ENCODE measurements around the gene EVA1C. TPM values are rescaled to one million over a fixed set of nuclear protein-coding genes. Genes with fewer than 3 reads are reported as not detected.

Gene EVA1C
- total RNA-seq, 1 experiment from 2014 or later = 29.3 TPM

DNA sequence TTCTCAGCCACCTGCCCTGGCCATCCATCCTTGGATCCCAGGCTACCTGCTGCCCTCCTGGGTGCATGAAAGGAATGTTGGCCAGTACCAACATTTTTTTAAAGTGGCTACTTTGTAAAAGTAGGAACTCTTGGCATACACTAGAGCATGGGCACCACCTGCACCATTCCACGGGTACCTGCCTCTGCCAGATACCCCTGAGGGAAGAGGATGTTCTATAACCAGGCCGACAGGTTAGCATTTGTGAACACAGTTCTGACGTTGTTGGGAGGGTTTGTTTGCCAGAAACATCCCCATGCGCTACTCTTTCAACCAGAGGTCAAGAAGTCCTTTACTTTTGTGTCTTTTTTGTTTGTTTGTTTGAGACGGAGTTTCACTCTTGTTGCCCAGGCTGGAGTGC is 43.0 kb downstream of the EVA1C start:
- Histone ChIP-seq H3K27ac (ENCODE audit: low read depth, low read length) (peak overlapping the region; percentile 73; the same call in 1 of the 2 replicates), H3K9me3 (ENCODE audit: control insufficient read depth in 1 of 2, insufficient read depth in 1 of 2, low read depth in 1 of 2, low read length in 2 of 2) (no peaks in the 10 kb centered on the region), H3K9me2 (ENCODE audit: insufficient read depth) (no peaks in the 10 kb centered on the region), H3K9ac (ENCODE audit: low read length) (no peak overlapping the region), H3K79me2 (ENCODE audit: insufficient read depth, low read length) (peaks cover 53% of the 10 kb centered on the region), H4K20me1 (ENCODE audit: insufficient read depth) (no peaks in the 10 kb centered on the region), H3K27me3 (ENCODE audit: insufficient read depth, low read length) (no peaks in the 10 kb centered on the region), H3K4me2 (ENCODE audit: low read length) (no peak overlapping the region), H3K4me3 (replicated peaks in 1 of 2; ENCODE audit: low read depth in 1 of 2, low read length in 2 of 2) (no peak overlapping the region), H3K36me3 (ENCODE audit: control insufficient read depth in 1 of 2, insufficient read depth in 2 of 2, low read length in 2 of 2) (peaks cover 0 to 34% of the 10 kb centered on the region in 2 experiments; a peak in 3 of 4 replicates), H3K4me1 (ENCODE audit: control insufficient read depth in 1 of 2, insufficient read depth in 2 of 2, low read length in 2 of 2) (peaks cover 38 to 39% of the 10 kb centered on the region in 2 experiments), H2AFZ (ENCODE audit: low read depth, low read length, poor library complexity, severe bottlenecking) (no peak overlapping the region)
- TF ChIP-seq, protein P1, sequence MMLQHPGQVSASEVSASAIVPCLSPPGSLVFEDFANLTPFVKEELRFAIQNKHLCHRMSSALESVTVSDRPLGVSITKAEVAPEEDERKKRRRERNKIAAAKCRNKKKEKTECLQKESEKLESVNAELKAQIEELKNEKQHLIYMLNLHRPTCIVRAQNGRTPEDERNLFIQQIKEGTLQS (IDR thresholded peaks at IDR 0.05) = no peak
- TF ChIP-seq, protein P2, sequence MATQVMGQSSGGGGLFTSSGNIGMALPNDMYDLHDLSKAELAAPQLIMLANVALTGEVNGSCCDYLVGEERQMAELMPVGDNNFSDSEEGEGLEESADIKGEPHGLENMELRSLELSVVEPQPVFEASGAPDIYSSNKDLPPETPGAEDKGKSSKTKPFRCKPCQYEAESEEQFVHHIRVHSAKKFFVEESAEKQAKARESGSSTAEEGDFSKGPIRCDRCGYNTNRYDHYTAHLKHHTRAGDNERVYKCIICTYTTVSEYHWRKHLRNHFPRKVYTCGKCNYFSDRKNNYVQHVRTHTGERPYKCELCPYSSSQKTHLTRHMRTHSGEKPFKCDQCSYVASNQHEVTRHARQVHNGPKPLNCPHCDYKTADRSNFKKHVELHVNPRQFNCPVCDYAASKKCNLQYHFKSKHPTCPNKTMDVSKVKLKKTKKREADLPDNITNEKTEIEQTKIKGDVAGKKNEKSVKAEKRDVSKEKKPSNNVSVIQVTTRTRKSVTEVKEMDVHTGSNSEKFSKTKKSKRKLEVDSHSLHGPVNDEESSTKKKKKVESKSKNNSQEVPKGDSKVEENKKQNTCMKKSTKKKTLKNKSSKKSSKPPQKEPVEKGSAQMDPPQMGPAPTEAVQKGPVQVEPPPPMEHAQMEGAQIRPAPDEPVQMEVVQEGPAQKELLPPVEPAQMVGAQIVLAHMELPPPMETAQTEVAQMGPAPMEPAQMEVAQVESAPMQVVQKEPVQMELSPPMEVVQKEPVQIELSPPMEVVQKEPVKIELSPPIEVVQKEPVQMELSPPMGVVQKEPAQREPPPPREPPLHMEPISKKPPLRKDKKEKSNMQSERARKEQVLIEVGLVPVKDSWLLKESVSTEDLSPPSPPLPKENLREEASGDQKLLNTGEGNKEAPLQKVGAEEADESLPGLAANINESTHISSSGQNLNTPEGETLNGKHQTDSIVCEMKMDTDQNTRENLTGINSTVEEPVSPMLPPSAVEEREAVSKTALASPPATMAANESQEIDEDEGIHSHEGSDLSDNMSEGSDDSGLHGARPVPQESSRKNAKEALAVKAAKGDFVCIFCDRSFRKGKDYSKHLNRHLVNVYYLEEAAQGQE (IDR thresholded peaks at IDR 0.05; ENCODE audit: low read depth) = no peak
- no peak for TF ChIP-seq EZH2phosphoT487 (IDR thresholded peaks at IDR 0.05; ENCODE audit: borderline replicate concordance)
- no peak for TF ChIP-seq FOSL1 (IDR thresholded peaks at IDR 0.05; ENCODE audit: low read depth)
- no peak for TF ChIP-seq SP1 (IDR thresholded peaks at IDR 0.05; ENCODE audit: low read depth)
- TF ChIP-seq, protein P3, sequence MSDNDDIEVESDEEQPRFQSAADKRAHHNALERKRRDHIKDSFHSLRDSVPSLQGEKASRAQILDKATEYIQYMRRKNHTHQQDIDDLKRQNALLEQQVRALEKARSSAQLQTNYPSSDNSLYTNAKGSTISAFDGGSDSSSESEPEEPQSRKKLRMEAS (IDR thresholded peaks at IDR 0.05) = no peak
- no peak for TF ChIP-seq ZNF274 (IDR thresholded peaks at IDR 0.05; ENCODE audit: low read depth, low read length)
- TF ChIP-seq SIN3A (IDR thresholded peaks at IDR 0.05; ENCODE audit: low read depth) = no peak
- no peak for TF ChIP-seq CBX3 (IDR thresholded peaks at IDR 0.05; ENCODE audit: low read depth)
- TF ChIP-seq TCF7L2 (IDR thresholded peaks at IDR 0.05; ENCODE audit: borderline replicate concordance, extremely low read depth, insufficient read depth, insufficient read length) = no peak
- no peak for TF ChIP-seq SRF (IDR thresholded peaks at IDR 0.05; ENCODE audit: low read depth)
- TF ChIP-seq POLR2A (IDR thresholded peaks at IDR 0.05; ENCODE audit: borderline replicate concordance, extremely low read depth, insufficient read depth, insufficient read length) = no peak
- TF ChIP-seq, protein P4, sequence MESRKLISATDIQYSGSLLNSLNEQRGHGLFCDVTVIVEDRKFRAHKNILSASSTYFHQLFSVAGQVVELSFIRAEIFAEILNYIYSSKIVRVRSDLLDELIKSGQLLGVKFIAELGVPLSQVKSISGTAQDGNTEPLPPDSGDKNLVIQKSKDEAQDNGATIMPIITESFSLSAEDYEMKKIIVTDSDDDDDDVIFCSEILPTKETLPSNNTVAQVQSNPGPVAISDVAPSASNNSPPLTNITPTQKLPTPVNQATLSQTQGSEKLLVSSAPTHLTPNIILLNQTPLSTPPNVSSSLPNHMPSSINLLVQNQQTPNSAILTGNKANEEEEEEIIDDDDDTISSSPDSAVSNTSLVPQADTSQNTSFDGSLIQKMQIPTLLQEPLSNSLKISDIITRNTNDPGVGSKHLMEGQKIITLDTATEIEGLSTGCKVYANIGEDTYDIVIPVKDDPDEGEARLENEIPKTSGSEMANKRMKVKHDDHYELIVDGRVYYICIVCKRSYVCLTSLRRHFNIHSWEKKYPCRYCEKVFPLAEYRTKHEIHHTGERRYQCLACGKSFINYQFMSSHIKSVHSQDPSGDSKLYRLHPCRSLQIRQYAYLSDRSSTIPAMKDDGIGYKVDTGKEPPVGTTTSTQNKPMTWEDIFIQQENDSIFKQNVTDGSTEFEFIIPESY (IDR thresholded peaks at IDR 0.05; ENCODE audit: extremely low read depth, insufficient replicate concordance, low read length) = no peak
- no peak for TF ChIP-seq EZH2 (IDR thresholded peaks at IDR 0.05)
- RAD21 ChIA-PET (ENCODE audit: low non-redundant PET in 1 of 2, low total read pairs in 2 of 2, uncharacterized antibody in 2 of 2, unreplicated experiment in 2 of 2) = no interaction called here
- intact Hi-C loops (cut with micrococcal nuclease) = no loop called here
- no TSS peak for BruUV-seq (replicated peaks)
- DNase-seq (ENCODE audit: low read depth, low spot score) (no peak), ATAC-seq (no peak)
- POLR2A ChIA-PET = no interaction called here
- CTCF ChIA-PET = no interaction called here

All from HCT116 (cell line).